ENCODE measurements around the gene TOR2A. TPM values are rescaled to one million over a fixed set of nuclear protein-coding genes. Genes with fewer than 3 reads are reported as not detected.

The TOR2A gene
- total and polyA plus RNA-seq, 2 of the 8 experiments (the other 6 are each of a cell fraction or from before 2014, with no cell fraction given), result 18.7 to 24.9 TPM

GRCh38 chr9:127776924-127777289 lies 41.8 kb upstream of the TOR2A start:
- Histone ChIP-seq H3K9ac (replicated peaks in 1 of 4; ENCODE audit: extremely low read depth in 1 of 4, low read depth in 3 of 4, low read length in 3 of 4) (no peak overlapping the region; a peak in 1 of 7 replicates), H3K23me2 (ENCODE audit: low read depth, low read length) (no peaks in the 10 kb centered on the region), H4K5ac (ENCODE audit: insufficient read length, low read depth, low read length) (no peak overlapping the region), H3K4me2 (ENCODE audit: insufficient read depth in 1 of 2, low read depth in 2 of 2, low read length in 2 of 2) (no peak overlapping the region), H3K36me3 (ENCODE audit: control insufficient read depth in 2 of 4, insufficient read depth in 4 of 4, low read length in 3 of 4) (no peaks in the 10 kb centered on the region), H4K8ac (ENCODE audit: extremely low read depth, insufficient read depth, low read length) (no peak overlapping the region), H3K56ac (replicated peaks; ENCODE audit: insufficient read length, low read depth, low read length) (no peak overlapping the region), H2AK5ac (ENCODE audit: low read depth, low read length) (no peak overlapping the region; the same call in 1 of the 2 replicates), H2BK120ac (replicated peaks; ENCODE audit: low read depth, low read length) (no peak overlapping the region), H4K20me1 (replicated peaks in 1 of 2; ENCODE audit: control insufficient read depth in 1 of 2, insufficient read depth in 2 of 2, low read length in 2 of 2) (no peaks in the 10 kb centered on the region), H2BK12ac (ENCODE audit: low read depth, low read length) (0 out of 2 replicates have a peak overlapping the region, but pooled peaks have one; percentile 14), H2BK20ac (ENCODE audit: low read length) (no peak overlapping the region), H2BK15ac (ENCODE audit: low read length) (no peak overlapping the region; the same call in 1 of the 2 replicates), H3K4me1 (replicated peaks in 1 of 4; ENCODE audit: control insufficient read depth in 3 of 4, insufficient read depth in 4 of 4, low read length in 3 of 4) (peaks cover under 1 to 20% (median 14%) of the 10 kb centered on the region in 4 experiments), H3K79me2 (ENCODE audit: control insufficient read depth in 1 of 2, insufficient read depth in 2 of 2, low read length in 2 of 2) (no peaks in the 10 kb centered on the region), H3K4ac (replicated peaks; ENCODE audit: insufficient read length, low read depth, low read length) (no peak overlapping the region), H3K9me3 (ENCODE audit: insufficient read depth in 2 of 2, low read depth in 1 of 2, low read length in 1 of 2) (no peaks in the 10 kb centered on the region), H2AFZ (ENCODE audit: low read length) (no peak overlapping the region), H3K18ac (ENCODE audit: extremely low read depth, low read length) (0 out of 2 replicates have a peak overlapping the region, but pooled peaks have one; percentile 28), H3K27ac (ENCODE audit: low read depth, low read length) (no peak overlapping the region), H4K91ac (replicated peaks; ENCODE audit: insufficient read length, low read length) (peak overlapping the region; percentile 1), H2BK5ac (ENCODE audit: low read depth, low read length) (no peak overlapping the region), H3K27me3 (replicated peaks in 1 of 4; ENCODE audit: control insufficient read depth in 3 of 4, extremely low read depth in 1 of 4, insufficient read depth in 3 of 4, low read length in 3 of 4) (no peaks in the 10 kb centered on the region), H3K4me3 (ENCODE audit: extremely low read depth in 1 of 4, insufficient read depth in 2 of 4, low read depth in 3 of 4, low read length in 4 of 4) (no peak overlapping the region; a peak in 1 of 8 replicates), H3K14ac (ENCODE audit: insufficient read length) (no peak overlapping the region), H3K23ac (ENCODE audit: insufficient read length) (no peak overlapping the region), H3K79me1 (ENCODE audit: low read depth, low read length) (no peaks in the 10 kb centered on the region)
- POLR2A ChIA-PET (ENCODE audit: partially characterized antibody), result interaction anchor here (1.3 kb wide), 1 partner anchor 10 kb away, joined by 3 read pairs; no protein-coding TSS in a partner anchor
- WGBS, 2 experiments (ENCODE audit: extremely low coverage in 1 of 2, insufficient coverage in 1 of 2, insufficient read length in 1 of 2, insufficient replicate concordance in 2 of 2, low coverage in 1 of 2, low lambda C conversion rate in 2 of 2, missing lambda C conversion rate in 1 of 2), result 82% methylated on average over 5 of the region's 5 CpGs; no CpG with 5 or more reads in 1 of the 2 experiments
- FAIRE-seq (no peak), DNase-seq (ENCODE audit: low read depth in 1 of 2, low spot score in 2 of 2) (no peak)
- CTCF ChIA-PET (ENCODE audit: partially characterized antibody), result interaction anchor here (0.9 to 2.7 kb wide), 4 partner anchors 7 to 106 kb away, joined by 3 to 12 read pairs (median 4); no protein-coding TSS in a partner anchor
- TF ChIP-seq SAP30 (IDR thresholded peaks at IDR 0.05; ENCODE audit: insufficient read depth, insufficient replicate concordance, low read length), result no peak
